ENCODE measurements around the gene BCL7A. TPM values are rescaled to one million over a fixed set of nuclear protein-coding genes. Genes with fewer than 3 reads are reported as not detected.
A peak's percentile ranks its signal among the peaks of the same experiment; 100 is the strongest.

BCL7A gene
- total RNA-seq, 1 donor from 2014 or later: 12.4 TPM

DNA sequence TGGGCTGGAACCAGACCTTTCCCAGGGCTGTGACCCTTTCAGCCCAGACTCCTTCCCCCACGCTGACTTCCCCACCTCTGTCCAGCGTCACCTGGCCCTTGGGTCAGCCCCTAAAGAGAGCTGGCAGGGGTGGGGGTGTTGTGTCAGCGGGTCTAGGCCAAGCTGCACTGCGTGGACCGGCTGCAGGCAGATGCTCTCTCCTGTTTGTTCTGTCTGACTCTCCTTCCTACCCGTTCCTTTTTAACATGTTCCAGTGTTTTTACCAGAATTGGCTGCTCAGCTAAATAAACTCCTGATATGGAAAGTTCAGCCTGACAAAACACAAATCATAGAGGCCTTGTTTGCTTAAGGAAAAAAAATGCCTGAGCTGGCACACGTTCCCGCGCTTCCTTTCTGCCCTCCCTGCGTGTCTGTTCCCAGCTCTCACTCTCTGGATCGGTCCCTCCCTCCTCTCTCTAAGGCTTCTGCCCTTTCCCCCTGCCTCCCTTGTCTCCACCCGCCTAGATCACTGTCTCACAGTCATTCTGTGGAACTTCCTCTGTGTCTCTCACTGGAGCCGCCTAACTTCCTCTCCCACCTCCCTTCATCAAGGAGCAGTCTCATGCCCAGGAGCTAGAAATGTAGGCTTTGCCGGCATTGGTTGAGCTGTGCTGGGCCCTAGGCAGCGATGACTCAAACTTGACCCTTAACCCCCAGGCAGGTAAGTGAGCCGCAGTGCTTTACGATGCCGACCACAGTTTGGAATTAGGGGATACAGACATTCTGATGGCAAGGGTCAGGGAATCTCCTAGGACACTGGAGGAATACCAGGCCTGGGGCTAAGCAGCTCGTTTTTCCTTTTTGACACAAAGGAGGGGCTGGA, 41.4 kb downstream of the BCL7A start:
- no peak for DNase-seq (ENCODE audit: low read depth)
- TF ChIP-seq, protein P1, sequence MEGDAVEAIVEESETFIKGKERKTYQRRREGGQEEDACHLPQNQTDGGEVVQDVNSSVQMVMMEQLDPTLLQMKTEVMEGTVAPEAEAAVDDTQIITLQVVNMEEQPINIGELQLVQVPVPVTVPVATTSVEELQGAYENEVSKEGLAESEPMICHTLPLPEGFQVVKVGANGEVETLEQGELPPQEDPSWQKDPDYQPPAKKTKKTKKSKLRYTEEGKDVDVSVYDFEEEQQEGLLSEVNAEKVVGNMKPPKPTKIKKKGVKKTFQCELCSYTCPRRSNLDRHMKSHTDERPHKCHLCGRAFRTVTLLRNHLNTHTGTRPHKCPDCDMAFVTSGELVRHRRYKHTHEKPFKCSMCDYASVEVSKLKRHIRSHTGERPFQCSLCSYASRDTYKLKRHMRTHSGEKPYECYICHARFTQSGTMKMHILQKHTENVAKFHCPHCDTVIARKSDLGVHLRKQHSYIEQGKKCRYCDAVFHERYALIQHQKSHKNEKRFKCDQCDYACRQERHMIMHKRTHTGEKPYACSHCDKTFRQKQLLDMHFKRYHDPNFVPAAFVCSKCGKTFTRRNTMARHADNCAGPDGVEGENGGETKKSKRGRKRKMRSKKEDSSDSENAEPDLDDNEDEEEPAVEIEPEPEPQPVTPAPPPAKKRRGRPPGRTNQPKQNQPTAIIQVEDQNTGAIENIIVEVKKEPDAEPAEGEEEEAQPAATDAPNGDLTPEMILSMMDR (conservative IDR thresholded peaks at IDR 0.05; ENCODE audit: low read depth, low read length): no peak
- peak overlapping the region; percentile 25 for H3K4me3 ChIP-seq (ENCODE audit: low read depth, low read length)

DNA sequence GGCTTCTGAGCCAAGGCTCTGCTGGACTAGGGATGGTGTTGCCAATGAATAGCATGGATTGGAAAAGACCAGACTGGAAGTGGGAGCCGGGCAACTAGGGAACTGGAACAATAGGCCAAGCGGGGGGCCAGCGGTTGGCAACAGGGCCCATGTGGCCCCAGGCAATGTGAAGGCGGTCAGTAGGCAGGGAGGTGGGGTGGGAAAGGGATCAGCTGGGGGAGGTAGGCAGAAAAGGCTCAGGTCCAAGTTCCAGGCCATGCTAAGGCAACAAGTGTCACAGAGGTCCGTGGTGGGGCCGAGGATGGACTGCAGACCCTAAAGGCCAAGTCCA, 42.0 kb downstream of the BCL7A start:
- TF ChIP-seq, protein P1 (conservative IDR thresholded peaks at IDR 0.05; ENCODE audit: low read depth, low read length): no peak
- H3K4me3 ChIP-seq (ENCODE audit: low read depth, low read length): peak overlapping the region; percentile 25
- no peak for DNase-seq (ENCODE audit: low read depth)

DNA sequence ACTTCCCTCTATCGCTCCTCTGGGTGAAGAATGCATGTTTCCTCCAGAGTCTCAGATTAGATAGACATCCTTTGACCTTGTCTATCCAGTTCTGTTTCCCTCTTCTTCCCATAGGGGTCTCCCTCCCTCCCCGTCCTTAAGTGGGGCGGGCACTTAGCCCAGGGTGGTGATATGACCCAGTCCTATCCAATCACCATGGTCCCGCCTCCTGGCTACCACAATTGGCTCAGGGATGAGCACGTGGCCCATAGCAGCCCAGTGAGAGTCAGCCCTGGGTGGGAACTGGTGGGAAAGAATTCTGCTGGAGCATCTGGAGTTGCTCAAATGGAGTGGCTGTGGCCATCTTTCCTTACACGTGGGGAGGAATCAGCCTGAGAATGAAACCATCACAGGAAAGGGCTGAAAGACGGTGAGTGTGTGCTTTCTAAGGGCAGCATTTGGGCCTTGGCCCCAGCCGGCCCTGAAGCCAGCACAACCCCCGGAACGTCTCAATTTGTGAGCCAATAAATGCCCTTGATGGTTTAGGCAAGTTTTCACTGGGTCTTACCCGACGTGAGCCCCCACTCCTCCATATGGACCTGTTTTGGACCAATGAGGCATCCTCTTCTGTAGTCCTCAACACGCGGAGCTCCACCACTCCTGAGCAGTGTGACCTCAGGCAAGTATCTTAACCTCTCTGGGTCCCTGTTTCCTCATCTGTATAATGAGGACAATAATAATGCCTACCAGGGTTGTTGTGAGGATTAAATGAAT, 42.5 kb downstream of the BCL7A start:
- TF ChIP-seq, protein P1 (conservative IDR thresholded peaks at IDR 0.05; ENCODE audit: low read depth, low read length): peak; percentile 72
- H3K4me3 ChIP-seq (ENCODE audit: low read depth, low read length): peak overlapping the region; percentile 62
- peak; percentile 91 for DNase-seq (ENCODE audit: low read depth)

DNA sequence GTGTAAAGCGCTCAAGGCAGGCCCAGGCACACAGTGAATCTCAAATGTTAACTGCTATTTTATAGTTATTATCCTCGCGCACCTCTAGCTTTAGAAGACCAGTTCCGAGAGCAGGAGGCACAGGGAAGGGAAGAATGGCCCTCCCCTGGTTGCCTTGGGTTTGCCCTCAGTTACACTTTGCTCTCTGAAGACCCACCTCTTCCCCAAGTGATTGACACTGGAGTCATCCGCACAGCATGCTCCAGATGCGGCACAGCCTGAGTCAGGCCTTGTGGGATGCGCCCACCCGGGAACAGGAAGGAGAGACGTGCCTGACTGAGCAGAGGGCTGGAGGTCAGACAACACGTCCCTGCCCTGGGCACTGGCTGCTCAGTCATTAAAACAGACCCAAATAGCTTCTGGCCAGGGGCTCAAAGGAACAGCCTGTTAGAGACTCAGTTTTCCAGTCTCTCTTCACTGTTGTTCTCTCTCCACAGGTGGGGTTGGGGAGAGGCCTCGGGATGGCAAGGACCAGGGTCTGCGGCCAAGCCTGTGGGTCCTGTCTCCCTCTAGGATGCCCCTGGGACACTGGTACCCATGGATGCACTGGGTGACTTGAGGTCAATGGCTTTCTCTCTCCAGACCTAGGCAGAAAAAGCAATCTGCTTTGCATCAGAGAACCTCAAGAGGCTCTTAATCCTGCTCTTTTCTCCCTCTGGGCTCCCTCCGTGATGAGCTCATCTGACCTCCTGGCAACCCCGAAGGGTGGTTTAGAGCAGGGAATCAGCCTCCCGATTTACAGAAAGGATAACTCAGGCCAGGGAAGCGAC, 43.3 kb downstream of the BCL7A start:
- peak overlapping the region; percentile 62 for H3K4me3 ChIP-seq (ENCODE audit: low read depth, low read length)
- TF ChIP-seq, protein P1 (conservative IDR thresholded peaks at IDR 0.05; ENCODE audit: low read depth, low read length): no peak
- DNase-seq (ENCODE audit: low read depth): peak; percentile 88

DNA sequence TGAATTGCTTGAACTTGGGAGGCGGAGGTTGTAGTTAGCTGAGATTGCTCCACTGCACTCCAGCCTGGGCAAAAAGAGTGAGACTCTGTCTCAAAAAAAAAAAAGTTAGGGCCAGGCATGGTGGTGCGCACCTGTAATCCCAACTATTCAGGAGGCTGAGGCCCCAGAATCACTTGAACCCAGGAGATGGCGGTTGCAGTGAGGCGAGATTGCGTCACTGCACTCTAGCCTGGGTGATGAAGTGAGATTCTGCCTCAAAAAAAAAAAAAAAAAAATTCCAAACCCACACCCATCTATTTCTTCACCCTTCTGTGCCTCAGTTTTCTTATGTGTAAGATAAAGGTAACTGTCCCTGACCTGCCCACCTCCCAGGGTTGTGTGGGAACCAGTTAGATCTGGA, 45.9 kb downstream of the BCL7A start:
- TF ChIP-seq, protein P1 (conservative IDR thresholded peaks at IDR 0.05; ENCODE audit: low read depth, low read length): no peak
- no peak overlapping the region for H3K4me3 ChIP-seq (ENCODE audit: low read depth, low read length)
- DNase-seq (ENCODE audit: low read depth): no peak

DNA sequence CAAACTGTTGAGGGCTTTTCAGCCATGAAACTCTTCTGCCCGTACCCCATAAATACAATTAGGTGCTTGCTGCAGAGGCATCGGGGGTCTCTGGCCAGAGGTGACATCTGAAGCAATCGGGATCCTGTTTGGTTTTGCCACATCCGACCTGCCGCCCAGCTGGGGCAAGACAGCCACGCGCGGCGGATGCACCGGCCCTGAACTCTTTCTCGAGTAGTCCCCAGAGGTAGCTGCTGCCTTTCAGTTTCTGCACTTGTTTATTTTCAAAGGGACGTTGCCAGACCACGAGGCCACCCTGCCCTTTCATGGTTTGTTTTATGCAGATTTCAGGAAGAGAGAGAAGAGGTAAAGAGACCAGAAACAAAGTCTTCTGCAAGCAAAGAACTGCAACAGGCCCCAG, 46.3 kb downstream of the BCL7A start:
- TF ChIP-seq, protein P1 (conservative IDR thresholded peaks at IDR 0.05; ENCODE audit: low read depth, low read length): no peak
- DNase-seq (ENCODE audit: low read depth): no peak
- no peak overlapping the region for H3K4me3 ChIP-seq (ENCODE audit: low read depth, low read length)
